Stimulated activated CD8-positive, alpha-beta memory T cell treated with anti-CD3 and anti-CD28 coated beads, Interleukin-12 subunit alpha, Interleukin-12 subunit beta, amount 100 ng/mL, for 4 hours (primary cell): ENCODE results near the gene MRPL14.

Experiments
- DNase-seq: peaks from one replicate; pipeline ENCODE4 v3.0.0-alpha.2; 2020; ENCODE audit warnings: low read depth

MRPL14 gene

DNA sequence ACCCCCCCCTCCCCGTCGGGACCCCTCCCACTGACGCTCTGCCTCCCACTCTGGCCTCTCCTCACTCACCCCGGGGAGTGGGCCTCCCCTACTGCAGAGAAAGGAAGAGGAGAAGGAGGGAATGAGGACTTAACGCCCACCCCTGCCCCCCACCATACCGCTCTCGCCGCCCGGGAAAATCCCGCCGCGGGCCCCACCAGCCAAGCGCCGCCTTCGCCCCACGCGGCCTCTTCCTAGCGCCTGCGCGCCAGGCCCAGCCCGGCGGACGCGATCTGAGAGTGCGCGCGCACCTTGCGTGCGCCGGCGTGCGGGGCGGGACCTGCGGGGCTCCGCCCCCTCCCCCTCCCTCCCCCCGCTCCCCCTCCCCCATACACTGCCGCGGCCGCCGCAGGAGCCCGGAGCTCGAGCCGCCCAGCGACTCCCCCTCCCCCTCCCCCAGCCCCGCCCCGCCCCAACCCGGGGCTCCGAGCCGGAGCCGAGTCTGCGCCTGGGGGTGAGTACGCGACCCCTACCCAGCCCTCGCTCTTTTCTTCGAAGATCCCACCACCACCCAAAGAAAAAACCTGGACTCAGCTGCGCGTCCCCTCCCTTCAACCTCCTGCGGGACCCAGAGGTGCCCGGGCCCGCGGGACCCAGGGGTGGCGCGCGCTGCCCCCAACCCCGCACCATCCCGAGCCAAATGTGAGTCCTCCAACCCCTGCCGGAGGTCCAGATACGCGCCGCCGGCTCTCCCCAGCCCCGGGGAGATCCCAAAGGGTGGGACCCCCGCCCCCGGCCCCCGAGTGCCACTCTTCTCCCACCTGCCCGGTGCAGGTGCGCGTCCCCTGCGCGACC is at the start of gene MRPL14, which contains the start of gene TMEM63B:
Gene MRPL14, minus strand, starts transcription at position 267 of the 834 bp plus-strand sequence. CDS start 10,841 bp downstream, outside the sequence.
Gene TMEM63B, plus strand, starts transcription at position 369 of the 834 bp plus-strand sequence. CDS start 7,031 bp downstream, outside the sequence.
- DNase-seq = peak; percentile 91

DNA sequence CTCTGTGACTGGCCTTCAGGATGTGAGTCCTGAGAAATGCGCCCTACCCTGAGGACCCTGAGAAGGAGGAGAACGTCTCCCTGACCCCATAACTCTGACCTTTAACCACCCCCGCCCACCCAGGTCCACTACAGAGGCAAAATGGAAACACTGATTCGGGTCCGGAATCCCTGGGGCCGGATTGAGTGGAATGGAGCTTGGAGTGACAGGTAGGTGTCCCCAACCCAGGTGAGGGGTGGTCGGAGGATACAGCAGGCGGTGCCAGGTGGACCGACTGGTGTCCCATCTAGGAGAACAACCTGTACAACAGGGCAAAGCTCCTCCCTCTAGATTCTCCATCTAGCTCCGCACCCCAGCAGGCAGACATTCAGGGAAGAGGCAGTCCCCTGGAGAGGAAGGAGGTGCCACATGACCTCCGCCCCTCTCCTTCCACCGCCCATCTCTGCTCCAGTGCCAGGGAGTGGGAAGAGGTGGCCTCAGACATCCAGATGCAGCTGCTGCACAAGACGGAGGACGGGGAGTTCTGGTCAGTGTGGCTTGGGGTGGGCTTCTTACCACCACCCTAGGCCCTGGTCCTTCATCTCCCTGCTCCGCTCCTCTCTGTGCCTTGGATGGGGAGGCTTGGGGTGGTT is 49.0 kb upstream of the MRPL14 start:
- DNase-seq = no peak

DNA sequence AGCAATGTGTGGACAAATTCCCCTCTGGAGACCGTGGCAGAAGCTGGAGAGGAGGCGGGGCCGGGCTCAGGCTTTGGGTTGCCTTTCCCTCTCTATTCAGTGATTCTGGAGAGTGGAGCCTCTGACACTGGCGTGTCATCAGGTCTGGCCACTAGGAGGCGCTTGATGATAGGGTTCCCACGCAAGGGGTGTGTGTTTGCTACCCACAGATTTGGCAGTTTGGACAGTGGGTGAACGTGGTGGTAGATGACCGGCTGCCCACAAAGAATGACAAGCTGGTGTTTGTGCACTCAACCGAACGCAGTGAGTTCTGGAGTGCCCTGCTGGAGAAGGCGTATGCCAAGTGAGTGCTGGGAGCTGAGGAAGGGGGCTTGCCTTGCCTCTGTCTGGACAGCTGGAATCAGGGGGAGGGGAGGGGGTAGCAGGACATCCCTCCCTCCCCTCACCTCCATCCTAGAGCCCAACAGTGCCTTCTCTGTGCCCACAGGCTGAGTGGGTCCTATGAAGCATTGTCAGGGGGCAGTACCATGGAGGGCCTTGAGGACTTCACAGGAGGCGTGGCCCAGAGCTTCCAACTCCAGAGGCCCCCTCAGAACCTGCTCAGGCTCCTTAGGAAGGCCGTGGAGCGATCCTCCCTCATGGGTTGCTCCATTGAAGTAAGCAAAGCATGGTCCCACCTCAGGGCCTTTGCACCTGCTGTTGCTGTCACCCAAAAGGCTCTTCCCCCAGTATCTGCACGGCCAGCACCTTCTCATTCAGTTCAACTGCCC is 45.7 kb upstream of the MRPL14 start:
- DNase-seq = peak; percentile 41

- DNase-seq = no peak
These were observed 44.8 kb upstream of the MRPL14 start for GRCh38 chr6:44171899-44172546.

- DNase-seq = no peak
These were observed 42.8 kb upstream of the MRPL14 start for GRCh38 chr6:44169886-44170570.

DNA sequence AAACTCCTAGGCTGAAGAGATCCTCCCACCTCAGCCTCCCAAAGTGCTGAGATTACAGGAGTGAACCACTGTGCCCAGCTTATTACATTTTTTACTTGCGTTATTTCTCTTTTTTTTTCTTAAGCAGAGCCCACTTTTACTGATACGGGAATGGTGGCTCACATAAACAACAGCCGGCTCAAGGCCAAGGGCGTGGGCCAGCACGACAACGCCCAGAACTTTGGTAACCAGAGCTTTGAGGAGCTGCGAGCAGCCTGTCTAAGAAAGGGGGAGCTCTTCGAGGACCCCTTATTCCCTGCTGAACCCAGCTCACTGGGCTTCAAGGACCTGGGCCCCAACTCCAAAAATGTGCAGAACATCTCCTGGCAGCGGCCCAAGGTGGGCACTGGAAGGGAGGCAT is 41.9 kb upstream of the MRPL14 start:
- DNase-seq = no peak

DNA sequence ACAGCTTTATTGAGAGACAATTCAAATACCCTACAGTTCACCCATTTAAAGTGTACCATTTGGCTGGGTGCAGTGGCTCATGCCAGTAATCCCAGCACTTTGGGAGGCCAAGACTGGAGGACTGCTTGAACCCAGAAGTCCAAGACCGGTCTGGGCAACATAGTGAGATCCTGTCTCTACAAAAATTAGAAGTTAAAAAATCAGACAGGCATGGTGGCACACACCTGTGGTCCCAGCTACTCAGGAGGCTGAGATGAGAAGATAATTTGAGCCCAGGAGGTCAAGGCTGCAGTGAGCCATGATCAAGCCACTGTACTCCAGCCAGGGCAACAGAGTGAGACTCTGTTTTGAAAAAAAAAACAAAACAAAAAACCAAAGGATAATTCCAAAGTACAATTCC is 40.3 kb upstream of the MRPL14 start:
- no peak for DNase-seq

- no peak for DNase-seq
These were observed 39.4 kb upstream of the MRPL14 start for GRCh38 chr6:44166591-44167184.

DNA sequence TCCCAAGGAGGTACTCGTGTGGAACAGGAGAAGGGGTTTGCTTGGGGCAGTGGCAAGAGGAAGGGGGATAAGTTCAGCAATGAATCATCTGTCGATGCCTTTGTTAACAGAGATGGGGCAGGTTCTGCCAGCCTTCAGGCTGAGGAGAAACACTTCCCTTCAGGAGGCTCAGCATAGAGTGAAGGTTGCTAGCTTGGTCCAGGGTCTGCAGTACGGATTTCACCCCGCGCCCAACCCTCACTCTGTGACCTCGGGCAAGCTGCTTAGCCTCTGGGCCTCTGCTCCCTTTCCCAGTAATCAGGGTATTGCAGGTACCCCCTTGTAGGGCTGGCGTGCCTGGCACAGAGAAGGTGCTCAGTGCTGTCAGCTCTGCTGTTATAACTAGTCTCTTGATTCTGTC is 38.9 kb upstream of the MRPL14 start:
- DNase-seq = no peak

- DNase-seq = no peak
These were observed 35.8 kb upstream of the MRPL14 start for GRCh38 chr6:44162876-44163625.

DNA sequence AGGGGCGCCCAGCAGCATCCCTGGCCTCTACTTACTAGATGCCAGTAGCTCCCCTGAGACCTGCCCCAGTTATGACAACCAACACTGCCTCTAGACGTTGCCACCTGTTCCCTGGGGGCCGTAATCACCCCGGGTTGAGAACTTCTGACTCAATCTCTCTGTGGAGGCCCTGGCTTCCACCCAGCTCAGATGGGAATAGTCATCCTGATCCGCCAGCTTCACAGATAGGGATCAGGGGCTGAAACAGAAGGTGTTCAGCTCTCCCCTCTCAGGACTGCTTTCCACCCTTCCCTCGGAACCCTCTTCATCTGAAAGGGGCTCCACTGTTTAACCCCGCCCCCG is 34.7 kb upstream of the MRPL14 start:
- DNase-seq = no peak

GRCh38 chr6:44158770-44159228 is 31.5 kb upstream of the MRPL14 start, which contains the start of gene CAPN11:
Gene CAPN11, plus strand, starts transcription at chr6:44158820. Its CDS starts 29 bp downstream, at chr6:44158849.
- DNase-seq = no peak

- no peak for DNase-seq
These were observed 29.9 kb upstream of the MRPL14 start for GRCh38 chr6:44157152-44157521.

DNA sequence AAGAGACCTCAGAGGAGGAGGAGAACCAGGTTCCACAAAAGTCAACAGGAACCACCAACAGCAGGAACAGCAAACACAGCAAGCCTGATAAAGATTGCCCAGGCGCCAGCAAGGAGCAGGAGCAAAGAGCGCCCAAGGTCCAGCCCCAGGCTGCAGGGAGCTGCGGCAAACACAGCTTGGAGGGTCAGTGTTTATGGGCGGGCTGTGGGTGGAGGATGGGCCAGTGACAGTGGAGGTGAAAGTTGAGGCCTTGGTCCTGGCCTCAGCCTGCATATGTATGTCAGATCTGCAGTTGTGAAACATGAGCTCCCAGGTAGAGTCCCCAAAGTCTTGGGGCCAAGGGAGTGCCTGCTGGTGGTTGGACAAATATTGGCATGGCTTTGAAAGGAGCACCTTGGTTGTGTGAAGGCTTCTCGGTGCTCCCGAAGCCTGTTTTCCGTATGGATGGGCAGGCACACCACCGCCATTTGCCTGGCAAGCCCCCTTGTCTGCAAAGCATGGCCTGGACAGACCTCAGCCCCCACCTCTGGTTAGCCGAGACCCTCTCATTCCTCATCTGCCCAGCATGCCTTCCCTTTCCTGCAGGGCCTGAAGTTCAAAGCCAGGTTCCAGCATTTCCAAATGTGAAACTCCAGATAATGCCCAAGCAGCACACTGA is 29.4 kb upstream of the MRPL14 start:
- no peak for DNase-seq

GRCh38 chr6:44154067-44154466 is 26.8 kb upstream of the MRPL14 start:
- DNase-seq = no peak

- no peak for DNase-seq
These were observed 25.3 kb upstream of the MRPL14 start for GRCh38 chr6:44152533-44152932.

GRCh38 chr6:44152109-44152461 is 24.8 kb upstream of the MRPL14 start:
- no peak for DNase-seq

- peak; percentile 61 for DNase-seq
These were observed 24.3 kb upstream of the MRPL14 start for GRCh38 chr6:44151348-44152108.

DNA sequence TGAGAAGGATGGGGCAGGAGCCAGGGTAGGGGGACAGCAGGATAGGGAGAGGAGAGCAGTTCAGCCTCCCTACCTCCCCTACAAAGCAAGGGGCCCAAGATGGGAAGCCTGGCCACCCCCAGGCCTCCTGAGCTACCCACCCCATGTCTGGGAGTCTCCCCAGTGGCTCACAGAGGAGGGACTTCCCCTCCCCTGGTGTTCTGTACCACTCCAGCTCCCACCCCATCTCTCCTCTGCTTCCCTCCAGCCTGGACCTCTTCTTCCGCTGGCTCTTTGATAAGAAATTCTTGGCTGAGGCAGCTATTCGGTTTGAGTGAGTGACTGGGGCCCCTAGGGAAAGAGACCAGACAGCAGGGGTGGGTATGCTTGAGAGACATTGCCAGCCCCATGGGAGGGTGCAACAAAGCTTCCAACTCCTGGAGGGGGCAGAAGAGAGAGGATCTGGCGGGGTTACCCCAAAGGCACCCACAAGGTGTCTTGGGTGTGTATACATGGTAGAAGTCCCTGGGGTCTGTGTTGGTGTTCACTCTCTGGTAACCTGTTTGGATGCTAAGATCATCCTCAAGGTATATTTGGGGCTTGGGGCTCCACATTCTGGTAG is 23.2 kb upstream of the MRPL14 start:
- no peak for DNase-seq
